GM18867 (cell line): ENCODE measurements around the gene OAT.

Experiments used
- ATAC-seq: cut with Tn5 transposase; IDR thresholded peaks from one replicate; pipeline ENCODE4 v1.9.1; 2021; ENCODE audit warnings: mild to moderate bottlenecking, moderate library complexity; ENCODE audit not compliant: unreplicated experiment

Gene OAT

GRCh38 chr10:124407456-124407855 is 11.3 kb downstream of the OAT start:
- ATAC-seq: no peak

- peak; percentile 89 for ATAC-seq
Observed at GRCh38 chr10:124403548-124403947, 15.2 kb downstream of the OAT start.

GRCh38 chr10:124402273-124402672 is 16.4 kb downstream of the OAT start:
- ATAC-seq: no peak

- no peak for ATAC-seq
Observed at GRCh38 chr10:124401633-124402032, 17.1 kb downstream of the OAT start.

GRCh38 chr10:124394583-124394982 is 24.1 kb downstream of the OAT start:
- ATAC-seq: no peak

GRCh38 chr10:124392626-124393342 is 25.9 kb downstream of the OAT start:
- no peak for ATAC-seq

- no peak for ATAC-seq
Observed at GRCh38 chr10:124390471-124391187, 28.1 kb downstream of the OAT start.

- ATAC-seq: no peak
Observed at GRCh38 chr10:124389613-124390361, 28.9 kb downstream of the OAT start.

- ATAC-seq: peak; percentile 90
Observed at GRCh38 chr10:124388823-124389612, 29.7 kb downstream of the OAT start.

GRCh38 chr10:124388476-124388822 is 30.3 kb downstream of the OAT start:
- ATAC-seq: no peak

- no peak for ATAC-seq
Observed at GRCh38 chr10:124387078-124387874, 31.4 kb downstream of the OAT start.

- ATAC-seq: no peak
Observed at GRCh38 chr10:124386186-124387077, 32.3 kb downstream of the OAT start.

- no peak for ATAC-seq
Observed at GRCh38 chr10:124385627-124386185, 33.0 kb downstream of the OAT start.

GRCh38 chr10:124384591-124385190 is 34.0 kb downstream of the OAT start:
- ATAC-seq: no peak

- no peak for ATAC-seq
Observed at GRCh38 chr10:124384172-124384571, 34.6 kb downstream of the OAT start.

- ATAC-seq: no peak
Observed at GRCh38 chr10:124383496-124383895, 35.2 kb downstream of the OAT start.

- ATAC-seq: no peak
Observed at GRCh38 chr10:124381011-124381611, 37.6 kb downstream of the OAT start.
